HepG2 (cell line): Measurements from ENCODE around the gene CALY. TPM values are rescaled to one million over a fixed set of nuclear protein-coding genes. Genes with fewer than 3 reads are reported as not detected.

Source experiments
- ATAC-seq: fragments of 200-7000 bp; cut with Tn5 transposase; 3 replicates; pipeline ENCODE4 v1.9.1; 2020; ENCODE audit warnings: mild to moderate bottlenecking, moderate library complexity
- BruUV-seq: library from RNA; stranded (reverse); fragments of 400-500 nt; replicated peaks from 2 replicates; lab custom pipeline; 2021; lab: Mats Ljungman, UMichigan
- CTCF ChIA-PET: fragments of 300-600 bp; formaldehyde crosslinking; extraction: SDS; loops from one replicate; lab custom pipeline; 2021; ENCODE audit warnings: low total read pairs, inconsistent platforms, low intra/inter-chr PET ratio; lab: Yijun Ruan, JAX
- POLR2A ChIA-PET: fragments of 350-600 bp; sonication (Branson Sonifier 250); formaldehyde crosslinking; loops from one replicate; lab custom pipeline; 2020; ENCODE audit warnings: antibody characterized with exemption, inconsistent platforms; lab: Yijun Ruan, JAX
- DNase-seq: peaks from one replicate; pipeline ENCODE4 v3.0.0-alpha.2; 2015; ENCODE audit warnings: low spot score
- FAIRE-seq: peaks from 3 replicates; lab custom pipeline; 2011; peaks lifted over from hg19 to GRCh38; lab: Jason Lieb, UNC
- H2AFZ ChIP-seq: one replicate; pipeline ENCODE4 v1.6.1; 2011; ENCODE audit warnings: low read length, inconsistent platforms
- H3K27ac ChIP-seq: fragments of 300-600 bp; 3 replicates; pipeline ENCODE4 v1.8.0; 2011; ENCODE audit warnings: mixed run types, mild to moderate bottlenecking, mixed read lengths, low read length, inconsistent platforms; ENCODE audit not compliant: insufficient read depth; ENCODE audit errors: extremely low read length
- H3K27me3 ChIP-seq, 2 experiments: fragments of 200-600 bp in 1 of 2; 2 replicates in 1 of 2; 3 replicates in 1 of 2; pipeline versions ENCODE4 v1.6.0 to v1.8.0; 2011; ENCODE audit warnings: low read length in 2 of 2, mild to moderate bottlenecking in 2 of 2, moderate library complexity in 2 of 2, inconsistent platforms in 1 of 2; ENCODE audit not compliant: insufficient read depth in 2 of 2, control insufficient read depth in 1 of 2
- H3K36me3 ChIP-seq, 2 experiments: fragments of 200-600 bp in 1 of 2; replicated peaks in 1 of 2; 2 replicates in 1 of 2; 3 replicates in 1 of 2; pipeline versions ENCODE4 v1.5.1 to v1.8.0; 2011; ENCODE audit warnings: low read length in 2 of 2, inconsistent platforms in 1 of 2; ENCODE audit not compliant: insufficient read depth in 2 of 2, control insufficient read depth in 1 of 2
- H3K4me1 ChIP-seq: 2 replicates; pipeline ENCODE4 v1.5.1; 2012; ENCODE audit warnings: low read length, inconsistent platforms; ENCODE audit not compliant: insufficient read depth
- H3K4me2 ChIP-seq: 2 replicates; pipeline ENCODE4 v1.6.0; 2011; ENCODE audit warnings: low read depth, low read length, inconsistent platforms
- H3K4me3 ChIP-seq, 3 experiments: fragments of 200-600 bp in 1 of 3; sonication (generic), shearing (Covaris generic) in 1 of 3; replicated peaks in 1 of 3; 2 replicates each; pipeline ENCODE4 v1.5.1; 2011 to 2016; ENCODE audit warnings: low read length in 3 of 3, inconsistent platforms in 2 of 3, low read depth in 2 of 3, mild to moderate bottlenecking in 2 of 3, control low read depth in 1 of 3, mixed read lengths in 1 of 3; ENCODE audit not compliant: insufficient read depth in 1 of 3
- H3K79me2 ChIP-seq: one replicate; pipeline ENCODE4 v1.6.1; 2011; ENCODE audit warnings: low read length, inconsistent platforms; ENCODE audit not compliant: insufficient read depth
- H3K9ac ChIP-seq: 2 replicates; pipeline ENCODE4 v1.6.0; 2011; ENCODE audit warnings: mild to moderate bottlenecking, low read depth, low read length, inconsistent platforms; ENCODE audit not compliant: insufficient read depth
- H3K9me3 ChIP-seq: 2 replicates; pipeline ENCODE4 v1.5.1; 2012; ENCODE audit warnings: mild to moderate bottlenecking, low read length
- H4K20me1 ChIP-seq: 2 replicates; pipeline ENCODE4 v1.6.0; 2011; ENCODE audit warnings: inconsistent platforms, mild to moderate bottlenecking, low read length, moderate library complexity; ENCODE audit not compliant: insufficient read depth
- ATRX ChIP-seq: sonication (generic); formaldehyde crosslinking; IDR thresholded peaks from 2 replicates; pipeline ENCODE4 v1.4.0; 2020; ENCODE audit warnings: missing genetic modification reagents, borderline replicate concordance
- CHD4 ChIP-seq: fragments of 200-600 bp; sonication (generic); IDR thresholded peaks from 2 replicates; pipeline ENCODE4 v1.7.0; 2017; ENCODE audit warnings: mild to moderate bottlenecking, low read length, borderline replicate concordance
- HOXA5 ChIP-seq: sonication (generic); formaldehyde crosslinking; IDR thresholded peaks from 2 replicates; pipeline ENCODE4 v1.4.0; 2020; ENCODE audit warnings: missing genetic modification reagents
- MEIS2 ChIP-seq: sonication (generic); formaldehyde crosslinking; IDR thresholded peaks from 2 replicates; pipeline ENCODE4 v1.9.0; 2021; ENCODE audit warnings: mild to moderate bottlenecking, missing genetic modification reagents
- NR2F2 ChIP-seq: IDR thresholded peaks from 2 replicates; pipeline ENCODE4 v1.6.1; 2012; ENCODE audit warnings: low read depth, inconsistent platforms, borderline replicate concordance
- SALL2 ChIP-seq: sonication (generic); formaldehyde crosslinking; IDR thresholded peaks from 2 replicates; pipeline ENCODE4 v1.8.1; 2023; ENCODE audit warnings: mild to moderate bottlenecking, missing genetic modification reagents, inconsistent platforms
- SRY ChIP-seq: sonication (generic); formaldehyde crosslinking; IDR thresholded peaks from 2 replicates; pipeline ENCODE4 v1.8.0; 2022; ENCODE audit warnings: mild to moderate bottlenecking, missing genetic modification reagents
- TBX2 ChIP-seq: sonication (generic); formaldehyde crosslinking; IDR thresholded peaks from 2 replicates; pipeline ENCODE4 v1.5.0; 2020; ENCODE audit warnings: missing genetic modification reagents, mild to moderate bottlenecking, borderline replicate concordance
- ZFX ChIP-seq: sonication (generic); formaldehyde crosslinking; IDR thresholded peaks from 2 replicates; pipeline ENCODE4 v1.4.0; 2020; ENCODE audit warnings: mild to moderate bottlenecking, low read depth, missing genetic modification reagents, moderate library complexity
- ZNF350 ChIP-seq: sonication (generic); formaldehyde crosslinking; IDR thresholded peaks from 2 replicates; pipeline ENCODE4 v1.4.0; 2020; ENCODE audit warnings: mild to moderate bottlenecking, low read depth, missing genetic modification reagents, borderline replicate concordance
- WGBS: methylation state at CpG from one replicate; pipeline ENCODE4 v1.1.6; 2017; ENCODE audit warnings: low lambda C conversion rate; 5-methylcytosine and 5-hydroxymethylcytosine counted together
- in situ Hi-C: cut with HindIII; loops from 2 replicates; pipeline ENCODE4 v1.10.0; 2017; ENCODE audit warnings: low pct_unique_long_range_greater_than_20kb; ENCODE audit not compliant: extremely low pct_ligation_motif_present
- intact Hi-C: fragments of 100-400 bp; cut with micrococcal nuclease; formaldehyde crosslinking; loops from one replicate; pipeline ENCODE4 v1.10.0; 2022; ENCODE audit not compliant: unreplicated experiment
- polyA plus RNA-seq, 8 experiments: library from polyadenylated mRNA; depleted of rRNA in 3 of 8; stranded (reverse) in 7 of 8; unstranded in 1 of 8; fragments of >200 nt; fragmentation: Illumina TruSeq in 4 of 8; extraction: Trizol in 4 of 8; gene quantifications; 2 replicates each; pipeline versions ENCODE4 v1.2.1 to v1.2.3, GENCODE V29; 2011 to 2016; ENCODE audit warnings: low read depth in 4 of 8, missing spikeins in 1 of 8, mixed read lengths in 1 of 8; ENCODE audit not compliant: insufficient read depth in 1 of 8
- total RNA-seq, 5 experiments: library from RNA; depleted of rRNA; stranded (reverse); fragments of >200 nt; fragmentation: Illumina TruSeq; extraction: Trizol; gene quantifications; 2 replicates each; pipeline ENCODE4 v1.2.3, GENCODE V29; 2016; ENCODE audit warnings: low read depth in 1 of 5
- TF ChIP-seq, protein P1 (sequence below): sonication (generic); formaldehyde crosslinking; IDR thresholded peaks from 2 replicates; pipeline ENCODE4 v1.4.0; 2020; ENCODE audit warnings: missing genetic modification reagents
- TF ChIP-seq, protein P2 (sequence below): sonication (generic); formaldehyde crosslinking; IDR thresholded peaks from 2 replicates; pipeline ENCODE4 v1.4.0; 2020; ENCODE audit warnings: missing genetic modification reagents
- TF ChIP-seq, protein P3 (sequence below): sonication (generic); formaldehyde crosslinking; conservative IDR thresholded peaks from 2 replicates; pipeline ENCODE4 v1.8.0; 2022; ENCODE audit warnings: mild to moderate bottlenecking, moderate library complexity, missing genetic modification reagents

Gene CALY
- total and polyA plus RNA-seq, 2 of the 13 experiments (the other 11 are each of a cell fraction or from before 2014, with no cell fraction given) = 0.08 TPM; not detected in 1

DNA sequence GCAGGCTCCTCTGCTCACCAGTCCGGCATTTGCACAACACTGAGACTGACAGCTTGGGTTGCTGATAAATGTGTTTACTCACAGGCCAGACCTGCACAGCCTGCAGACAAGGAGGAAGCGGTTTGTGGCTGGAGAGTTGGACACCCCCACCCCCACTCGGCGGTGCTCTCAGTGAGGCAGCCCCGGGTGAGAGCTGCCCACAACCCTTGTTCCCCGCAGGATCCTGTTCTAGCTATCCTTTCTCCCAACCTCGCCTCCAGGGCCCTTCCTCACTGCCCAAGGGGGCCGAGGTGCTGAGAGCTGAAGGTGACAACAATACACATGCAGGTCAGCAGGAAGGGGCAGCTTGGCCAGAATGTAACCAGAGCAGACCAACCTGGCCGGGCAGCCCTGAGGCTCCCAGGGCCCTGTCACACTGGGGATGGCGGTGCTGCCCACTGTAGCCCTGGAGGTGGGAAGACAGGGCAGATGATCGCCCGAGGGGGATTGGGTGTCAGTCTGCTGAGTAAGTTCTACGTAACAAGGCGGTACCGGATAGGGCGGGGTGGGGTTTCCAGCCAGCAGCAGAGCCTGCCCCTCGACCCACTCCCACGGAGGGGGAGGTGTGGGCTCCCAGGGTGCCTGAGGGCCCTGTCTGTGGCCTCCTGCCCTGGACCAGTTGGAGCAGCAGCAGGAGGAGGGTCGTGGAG, 58.0 kb downstream of the CALY start:
- Histone ChIP-seq H3K4me3 (0 out of 6 replicates have a peak overlapping the region, but pooled peaks of 1 of the 3 experiments have one; percentile 48), H3K36me3 (peaks cover 16 to 25% of the 10 kb centered on the region in 2 experiments; a peak in 4 of 5 replicates), H3K4me2 (peak overlapping the region; percentile 60), H3K27me3 (peaks cover 0 to 21% of the 10 kb centered on the region in 2 experiments; a peak in 3 of 5 replicates), H4K20me1 (peaks cover 7% of the 10 kb centered on the region; the same call in 1 of the 2 replicates), H3K9me3 (no peaks in the 10 kb centered on the region), H2AFZ (no peak overlapping the region), H3K4me1 (peaks cover 23% of the 10 kb centered on the region), H3K9ac (no peak overlapping the region), H3K27ac (no peak overlapping the region), H3K79me2 (no peaks in the 10 kb centered on the region)
- FAIRE-seq (peak; percentile 72), ATAC-seq (peak; percentile 76), DNase-seq (peak; percentile 72)
- ChIA-PET CTCF (no interaction called here), POLR2A (interaction anchor here (0.7 to 1.2 kb wide), 2 partner anchors 21 to 242 kb away, joined by 3 to 6 read pairs; no protein-coding TSS in a partner anchor)
- intact Hi-C loops (no loop called here), in situ Hi-C loops (no loop called here)
- WGBS = 46% methylated on average over 12 of the region's 19 CpGs
- BruUV-seq = no TSS peak
- TF ChIP-seq HOXA5 (CRISPR knock-in tag) (peak; percentile 91), NR2F2 (no peak), ATRX (no peak), ZNF350 (0 out of 2 replicates have a peak, but pooled peaks have one; percentile 20), TBX2 (CRISPR knock-in tag) (peak; percentile 20; the same call in 1 of the 2 replicates), SALL2 (CRISPR knock-in tag) (no peak), MEIS2 (CRISPR knock-in tag) (peak; percentile 96), ZFX (CRISPR knock-in tag) (peak; percentile 41; the same call in 1 of the 2 replicates), CHD4 (no peak), SRY (CRISPR knock-in tag) (no peak)
- TF ChIP-seq, protein P1, sequence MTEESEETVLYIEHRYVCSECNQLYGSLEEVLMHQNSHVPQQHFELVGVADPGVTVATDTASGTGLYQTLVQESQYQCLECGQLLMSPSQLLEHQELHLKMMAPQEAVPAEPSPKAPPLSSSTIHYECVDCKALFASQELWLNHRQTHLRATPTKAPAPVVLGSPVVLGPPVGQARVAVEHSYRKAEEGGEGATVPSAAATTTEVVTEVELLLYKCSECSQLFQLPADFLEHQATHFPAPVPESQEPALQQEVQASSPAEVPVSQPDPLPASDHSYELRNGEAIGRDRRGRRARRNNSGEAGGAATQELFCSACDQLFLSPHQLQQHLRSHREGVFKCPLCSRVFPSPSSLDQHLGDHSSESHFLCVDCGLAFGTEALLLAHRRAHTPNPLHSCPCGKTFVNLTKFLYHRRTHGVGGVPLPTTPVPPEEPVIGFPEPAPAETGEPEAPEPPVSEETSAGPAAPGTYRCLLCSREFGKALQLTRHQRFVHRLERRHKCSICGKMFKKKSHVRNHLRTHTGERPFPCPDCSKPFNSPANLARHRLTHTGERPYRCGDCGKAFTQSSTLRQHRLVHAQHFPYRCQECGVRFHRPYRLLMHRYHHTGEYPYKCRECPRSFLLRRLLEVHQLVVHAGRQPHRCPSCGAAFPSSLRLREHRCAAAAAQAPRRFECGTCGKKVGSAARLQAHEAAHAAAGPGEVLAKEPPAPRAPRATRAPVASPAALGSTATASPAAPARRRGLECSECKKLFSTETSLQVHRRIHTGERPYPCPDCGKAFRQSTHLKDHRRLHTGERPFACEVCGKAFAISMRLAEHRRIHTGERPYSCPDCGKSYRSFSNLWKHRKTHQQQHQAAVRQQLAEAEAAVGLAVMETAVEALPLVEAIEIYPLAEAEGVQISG (CRISPR knock-in tag) = 0 out of 2 replicates have a peak, but pooled peaks have one; percentile 39
- TF ChIP-seq, protein P2, sequence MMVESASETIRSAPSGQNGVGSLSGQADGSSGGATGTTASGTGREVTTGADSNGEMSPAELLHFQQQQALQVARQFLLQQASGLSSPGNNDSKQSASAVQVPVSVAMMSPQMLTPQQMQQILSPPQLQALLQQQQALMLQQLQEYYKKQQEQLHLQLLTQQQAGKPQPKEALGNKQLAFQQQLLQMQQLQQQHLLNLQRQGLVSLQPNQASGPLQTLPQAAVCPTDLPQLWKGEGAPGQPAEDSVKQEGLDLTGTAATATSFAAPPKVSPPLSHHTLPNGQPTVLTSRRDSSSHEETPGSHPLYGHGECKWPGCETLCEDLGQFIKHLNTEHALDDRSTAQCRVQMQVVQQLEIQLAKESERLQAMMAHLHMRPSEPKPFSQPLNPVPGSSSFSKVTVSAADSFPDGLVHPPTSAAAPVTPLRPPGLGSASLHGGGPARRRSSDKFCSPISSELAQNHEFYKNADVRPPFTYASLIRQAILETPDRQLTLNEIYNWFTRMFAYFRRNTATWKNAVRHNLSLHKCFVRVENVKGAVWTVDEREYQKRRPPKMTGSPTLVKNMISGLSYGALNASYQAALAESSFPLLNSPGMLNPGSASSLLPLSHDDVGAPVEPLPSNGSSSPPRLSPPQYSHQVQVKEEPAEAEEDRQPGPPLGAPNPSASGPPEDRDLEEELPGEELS (CRISPR knock-in tag) = peak; percentile 72; the same call in 1 of the 2 replicates
- TF ChIP-seq, protein P3, sequence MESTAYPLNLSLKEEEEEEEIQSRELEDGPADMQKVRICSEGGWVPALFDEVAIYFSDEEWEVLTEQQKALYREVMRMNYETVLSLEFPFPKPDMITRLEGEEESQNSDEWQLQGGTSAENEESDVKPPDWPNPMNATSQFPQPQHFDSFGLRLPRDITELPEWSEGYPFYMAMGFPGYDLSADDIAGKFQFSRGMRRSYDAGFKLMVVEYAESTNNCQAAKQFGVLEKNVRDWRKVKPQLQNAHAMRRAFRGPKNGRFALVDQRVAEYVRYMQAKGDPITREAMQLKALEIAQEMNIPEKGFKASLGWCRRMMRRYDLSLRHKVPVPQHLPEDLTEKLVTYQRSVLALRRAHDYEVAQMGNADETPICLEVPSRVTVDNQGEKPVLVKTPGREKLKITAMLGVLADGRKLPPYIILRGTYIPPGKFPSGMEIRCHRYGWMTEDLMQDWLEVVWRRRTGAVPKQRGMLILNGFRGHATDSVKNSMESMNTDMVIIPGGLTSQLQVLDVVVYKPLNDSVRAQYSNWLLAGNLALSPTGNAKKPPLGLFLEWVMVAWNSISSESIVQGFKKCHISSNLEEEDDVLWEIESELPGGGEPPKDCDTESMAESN = peak; percentile 33; the same call in 1 of the 2 replicates
